K562 (cell line): ENCODE data around the gene MYO7A.

ENCODE experiments used
- ATF3 ChIP-seq, 2 experiments: fragments of 450-650 bp in 1 of 2; sonication (generic) in 1 of 2; formaldehyde crosslinking in 1 of 2; IDR thresholded peaks in 1 of 2; conservative IDR thresholded peaks in 1 of 2; 2 replicates each; pipeline versions ENCODE4 v1.6.1 to v1.8.1; 2016 to 2023; ENCODE audit warnings: mild to moderate bottlenecking in 2 of 2, moderate library complexity in 2 of 2, inconsistent platforms in 1 of 2, missing genetic modification reagents in 1 of 2
- BRF1 ChIP-seq: IDR thresholded peaks from 3 replicates; pipeline ENCODE4 v1.6.1; 2011; ENCODE audit warnings: borderline replicate concordance, mild to moderate bottlenecking; ENCODE audit not compliant: insufficient read length; ENCODE audit errors: extremely low read depth
- CEBPG ChIP-seq, 3 experiments: fragments of 200-800 bp in 1 of 3; sonication (Bioruptor generic) in 1 of 3; sonication (generic) in 1 of 3; formaldehyde crosslinking in 1 of 3; IDR thresholded peaks in 2 of 3; conservative IDR thresholded peaks in 1 of 3; 2 replicates each; pipeline versions ENCODE4 v1.6.1 to v1.8.0; 2016 to 2022; ENCODE audit warnings: missing compliant biosample characterization in 2 of 3, missing genetic modification characterization in 2 of 3, mild to moderate bottlenecking in 1 of 3, missing genetic modification reagents in 1 of 3
- EZH2 ChIP-seq: IDR thresholded peaks from 2 replicates; pipeline ENCODE4 v1.6.1; 2012; ENCODE audit warnings: low read depth, mild to moderate bottlenecking, inconsistent platforms, low read length, borderline replicate concordance
- HMG20A ChIP-seq: fragments of 450-650 bp; formaldehyde crosslinking; conservative IDR thresholded peaks from 2 replicates; pipeline ENCODE4 v1.4.0; 2020; ENCODE audit warnings: mild to moderate bottlenecking, mixed read lengths
- L3MBTL2 ChIP-seq: fragments of 450-650 bp; IDR thresholded peaks from 2 replicates; pipeline ENCODE4 v1.6.1; 2016; ENCODE audit warnings: mild to moderate bottlenecking, moderate library complexity
- POLR2A ChIP-seq: fragments of 450-650 bp; conservative IDR thresholded peaks from 2 replicates; pipeline ENCODE4 v1.6.1; 2016
- REST ChIP-seq, 2 experiments: fragments of 450-650 bp; formaldehyde crosslinking in 1 of 2; IDR thresholded peaks; 2 replicates each; pipeline versions ENCODE4 v1.4.0 to v1.6.1; 2014 to 2020; ENCODE audit warnings: mild to moderate bottlenecking in 2 of 2, borderline replicate concordance in 1 of 2, low read depth in 1 of 2
- ZKSCAN1 ChIP-seq: fragments of 150-350 bp; IDR thresholded peaks from 2 replicates; pipeline ENCODE4 v1.6.1; 2016; ENCODE audit warnings: low read depth, low read length
- ZNF184 ChIP-seq: sonication (generic); formaldehyde crosslinking; IDR thresholded peaks from 2 replicates; pipeline ENCODE4 v1.5.0; 2020; ENCODE audit warnings: missing genetic modification reagents
- ZNF239 ChIP-seq: fragments of 250-450 bp; sonication (Bioruptor Pico); IDR thresholded peaks from 2 replicates; pipeline ENCODE4 v1.4.0; 2020; ENCODE audit warnings: mild to moderate bottlenecking
- ZNF280A ChIP-seq: fragments of 450-650 bp; IDR thresholded peaks from 2 replicates; pipeline ENCODE4 v1.6.1; 2018; ENCODE audit warnings: mild to moderate bottlenecking, low read depth; ENCODE audit not compliant: partially characterized antibody
- ZNF586 ChIP-seq: fragments of 450-650 bp; formaldehyde crosslinking; conservative IDR thresholded peaks from 2 replicates; pipeline ENCODE4 v1.4.0; 2020; ENCODE audit warnings: mild to moderate bottlenecking, moderate library complexity
- TF ChIP-seq, protein P1 (sequence below), 3 experiments: IDR thresholded peaks in 2 of 3; conservative IDR thresholded peaks in 1 of 3; 2 replicates each; pipeline ENCODE4 v1.5.1; 2011 to 2012; ENCODE audit warnings: low read length in 3 of 3, mild to moderate bottlenecking in 3 of 3, control low read depth in 2 of 3, improper control_type of control experiment in 1 of 3, inconsistent platforms in 1 of 3, low read depth in 1 of 3, mixed read lengths in 1 of 3, moderate library complexity in 1 of 3; ENCODE audit not compliant: insufficient read depth in 2 of 3

DNA sequence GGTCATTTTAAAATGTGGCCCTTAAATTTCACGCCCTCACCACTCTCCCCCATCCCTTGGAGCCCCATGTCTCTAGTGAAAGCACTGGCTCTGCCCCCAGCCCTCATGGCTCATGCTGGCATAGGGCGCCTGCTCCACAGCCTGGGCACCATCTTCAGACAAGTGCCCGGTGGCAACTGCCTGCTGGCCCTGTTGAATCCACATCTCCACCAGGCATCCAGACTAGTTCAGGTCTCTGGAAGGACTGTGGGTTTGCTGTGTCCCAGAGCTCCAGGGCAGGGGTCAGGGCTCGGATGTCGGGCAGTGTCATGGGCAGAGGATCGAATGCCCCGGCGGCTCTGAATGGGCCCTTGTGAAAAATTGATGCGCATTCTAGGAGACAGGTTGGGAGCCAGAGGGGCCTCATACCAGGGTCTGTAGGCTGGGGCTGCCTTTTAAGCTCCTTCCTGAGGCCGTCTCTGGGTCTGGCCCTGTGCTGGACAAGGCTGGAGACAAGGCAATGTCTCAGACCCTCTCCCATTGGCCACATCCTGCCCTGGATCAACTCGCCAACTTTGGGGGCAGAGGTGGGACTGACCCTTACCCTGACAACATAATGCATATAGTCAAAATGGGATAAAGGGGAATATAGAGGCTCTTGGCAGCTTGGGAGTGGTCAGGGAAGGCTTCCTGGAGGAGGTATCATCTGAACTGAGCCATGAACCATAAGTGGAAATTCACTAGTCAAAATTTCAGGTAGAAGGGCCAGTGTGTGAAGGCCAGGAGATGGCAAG lies 1.2 kb downstream of the MYO7A start:
- TF ChIP-seq ZNF280A (no peak), ZNF239 (no peak), HMG20A (CRISPR knock-in tag) (no peak), POLR2A (no peak), EZH2 (no peak), REST (IDR thresholded peaks at IDR 0.05; ENCODE audit: borderline replicate concordance) (no peak), REST (CRISPR knock-in tag; IDR thresholded peaks at IDR 0.05; ENCODE audit: low read depth) (no peak), ZNF184 (CRISPR knock-in tag) (no peak), L3MBTL2 (no peak), ZNF586 (CRISPR knock-in tag) (no peak), ZKSCAN1 (no peak), ATF3 (IDR thresholded peaks at IDR 0.05) (no peak), ATF3 (CRISPR knock-in tag; conservative IDR thresholded peaks at IDR 0.05) (no peak), BRF1 (no peak), CEBPG (CRISPR knock-in tag; IDR thresholded peaks at IDR 0.05) (no peak), CEBPG (tag; conservative IDR thresholded peaks at IDR 0.05 in 1 of 2, IDR thresholded peaks at IDR 0.05 in 1 of 2) (no peak)
- TF ChIP-seq, protein P1, sequence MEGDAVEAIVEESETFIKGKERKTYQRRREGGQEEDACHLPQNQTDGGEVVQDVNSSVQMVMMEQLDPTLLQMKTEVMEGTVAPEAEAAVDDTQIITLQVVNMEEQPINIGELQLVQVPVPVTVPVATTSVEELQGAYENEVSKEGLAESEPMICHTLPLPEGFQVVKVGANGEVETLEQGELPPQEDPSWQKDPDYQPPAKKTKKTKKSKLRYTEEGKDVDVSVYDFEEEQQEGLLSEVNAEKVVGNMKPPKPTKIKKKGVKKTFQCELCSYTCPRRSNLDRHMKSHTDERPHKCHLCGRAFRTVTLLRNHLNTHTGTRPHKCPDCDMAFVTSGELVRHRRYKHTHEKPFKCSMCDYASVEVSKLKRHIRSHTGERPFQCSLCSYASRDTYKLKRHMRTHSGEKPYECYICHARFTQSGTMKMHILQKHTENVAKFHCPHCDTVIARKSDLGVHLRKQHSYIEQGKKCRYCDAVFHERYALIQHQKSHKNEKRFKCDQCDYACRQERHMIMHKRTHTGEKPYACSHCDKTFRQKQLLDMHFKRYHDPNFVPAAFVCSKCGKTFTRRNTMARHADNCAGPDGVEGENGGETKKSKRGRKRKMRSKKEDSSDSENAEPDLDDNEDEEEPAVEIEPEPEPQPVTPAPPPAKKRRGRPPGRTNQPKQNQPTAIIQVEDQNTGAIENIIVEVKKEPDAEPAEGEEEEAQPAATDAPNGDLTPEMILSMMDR (IDR thresholded peaks at IDR 0.05 in 2 of 3, conservative IDR thresholded peaks at IDR 0.05 in 1 of 3; ENCODE audit: insufficient read depth in 2 of 3, low read depth in 1 of 3, low read length in 3 of 3) = no peak
